Endodermal cell (in vitro differentiated cells): ENCODE results near the gene ASCL2. TPM values are rescaled to one million over a fixed set of nuclear protein-coding genes. Genes with fewer than 3 reads are reported as not detected.

Experiments used
- DNase-seq: peaks from one replicate; pipeline ENCODE4 v3.0.0-alpha.2; 2017
- H3K27ac ChIP-seq: 2 replicates; pipeline ENCODE4 v1.5.1; 2013; ENCODE audit warnings: mild to moderate bottlenecking, low read depth, low read length, moderate library complexity
- H3K27me3 ChIP-seq: 2 replicates; pipeline ENCODE4 v1.6.1; 2013; ENCODE audit warnings: mild to moderate bottlenecking, low read length, moderate library complexity; ENCODE audit not compliant: insufficient read depth, control insufficient read depth, poor library complexity, severe bottlenecking
- H3K36me3 ChIP-seq: 2 replicates; pipeline ENCODE4 v1.7.0; 2013; ENCODE audit warnings: mild to moderate bottlenecking, low read length, moderate library complexity; ENCODE audit not compliant: control insufficient read depth, insufficient read depth
- H3K4me1 ChIP-seq: one replicate; pipeline ENCODE4 v1.7.0; 2013; ENCODE audit warnings: low read length; ENCODE audit not compliant: control insufficient read depth, insufficient read depth
- H3K4me3 ChIP-seq: 2 replicates; pipeline ENCODE4 v1.5.1; 2013; ENCODE audit warnings: mild to moderate bottlenecking, low read length, moderate library complexity
- H3K9ac ChIP-seq: 2 replicates; pipeline ENCODE4 v1.6.1; 2013; ENCODE audit warnings: mild to moderate bottlenecking, low read length, moderate library complexity; ENCODE audit not compliant: poor library complexity, severe bottlenecking; ENCODE audit errors: extremely low read depth
- H3K9me3 ChIP-seq: 2 replicates; pipeline ENCODE4 v1.6.1; 2013; ENCODE audit warnings: mild to moderate bottlenecking, low read length, moderate library complexity; ENCODE audit not compliant: control insufficient read depth
- H3K27ac Mint-ChIP-seq: 2 replicates; pipeline ENCODE4 v1.8.0; 2020; ENCODE audit warnings: mixed read lengths
- H3K27me3 Mint-ChIP-seq: 2 replicates; pipeline ENCODE4 v1.8.0; 2021; ENCODE audit warnings: mild to moderate bottlenecking, mixed read lengths; ENCODE audit not compliant: insufficient read depth
- H3K36me3 Mint-ChIP-seq: 2 replicates; pipeline ENCODE4 v1.8.0; 2020; ENCODE audit warnings: low read depth, mixed read lengths
- H3K4me1 Mint-ChIP-seq: 2 replicates; pipeline ENCODE4 v1.8.0; 2020; ENCODE audit warnings: mixed read lengths
- H3K4me3 Mint-ChIP-seq: 2 replicates; pipeline ENCODE4 v1.8.0; 2020; ENCODE audit warnings: mild to moderate bottlenecking, moderate library complexity, mixed read lengths
- H3K9me3 Mint-ChIP-seq: 2 replicates; pipeline ENCODE4 v1.8.0; 2020; ENCODE audit warnings: mild to moderate bottlenecking, mixed read lengths
- CTCF ChIP-seq: fragments of 200-600 bp; sonication (generic); conservative IDR thresholded peaks from 2 replicates; pipeline ENCODE4 v1.5.0; 2021; ENCODE audit warnings: antibody characterized with exemption, mild to moderate bottlenecking
- WGBS, 2 experiments: methylation state at CpG; one replicate each; pipeline versions ENCODE4 v1.1.5 to v1.1.7; 2013; ENCODE audit warnings: missing lambda C conversion rate in 2 of 2, mixed read lengths in 1 of 2; ENCODE audit not compliant: insufficient coverage in 1 of 2, insufficient read length in 1 of 2; 5-methylcytosine and 5-hydroxymethylcytosine counted together
- total RNA-seq, 2 donors: library from RNA; stranded (reverse); fragmentation: NEBNext Ultra II Directional in 1 of 2; extraction: Animal tissue kit (Norgen Biotek cat#: 25700) in 1 of 2; gene quantifications; 2 replicates in 1 of 2; 3 replicates in 1 of 2; pipeline ENCODE4 v1.2.1, GENCODE V29; 2021

ASCL2 gene
- total RNA-seq, 2 donors from 2014 or later: not detected

GRCh38 chr11:2309251-2310072 is 39.1 kb upstream of the ASCL2 start:
- WGBS, 2 experiments: 67 to 78% methylated on average over 7 to 19 of the region's 19 CpGs
- DNase-seq: no peak

GRCh38 chr11:2308713-2309112 is 38.3 kb upstream of the ASCL2 start:
- WGBS, 2 experiments: 81% methylated on average over 6 of the region's 7 CpGs; no CpG with 5 or more reads in 1 of the 2 experiments

More at GRCh38 chr11:2309251-2310072, 39.1 kb upstream of the ASCL2 start:
- Mint-ChIP-seq H3K4me3 (no peak overlapping the region), H3K36me3 (no peaks in the 10 kb centered on the region), H3K4me1 (no peaks in the 10 kb centered on the region), H3K27me3 (no peaks in the 10 kb centered on the region), H3K9me3 (no peaks in the 10 kb centered on the region), H3K27ac (no peak overlapping the region)
- Histone ChIP-seq H3K9me3 (no peaks in the 10 kb centered on the region), H3K4me3 (no peak overlapping the region), H3K27me3 (no peaks in the 10 kb centered on the region), H3K4me1 (no peaks in the 10 kb centered on the region), H3K27ac (no peak overlapping the region), H3K9ac (no peak overlapping the region), H3K36me3 (no peaks in the 10 kb centered on the region)
- TF ChIP-seq CTCF: no peak

More at GRCh38 chr11:2308713-2309112, 38.3 kb upstream of the ASCL2 start:
- Histone ChIP-seq H3K4me1 (no peaks in the 10 kb centered on the region), H3K27ac (no peak overlapping the region), H3K36me3 (no peaks in the 10 kb centered on the region), H3K9me3 (no peaks in the 10 kb centered on the region), H3K27me3 (no peaks in the 10 kb centered on the region), H3K9ac (no peak overlapping the region), H3K4me3 (no peak overlapping the region)
- H3K36me3 Mint-ChIP-seq: no peaks in the 10 kb centered on the region
- H3K27me3 Mint-ChIP-seq: no peaks in the 10 kb centered on the region
- DNase-seq: no peak
- no peaks in the 10 kb centered on the region for H3K4me1 Mint-ChIP-seq
- no peak for TF ChIP-seq CTCF
- H3K4me3 Mint-ChIP-seq: no peak overlapping the region
- no peaks in the 10 kb centered on the region for H3K9me3 Mint-ChIP-seq
- H3K27ac Mint-ChIP-seq: no peak overlapping the region
